ENCODE results near the gene PDE1C. TPM values are rescaled to one million over a fixed set of nuclear protein-coding genes. Genes with fewer than 3 reads are reported as not detected.

The PDE1C gene
- total RNA-seq, 2 experiments from 2014 or later, result not detected

GRCh38 chr7:31938650-31939049, 131.6 kb downstream of the PDE1C start:
- Histone ChIP-seq H3K4me3 (ENCODE audit: low read depth, low read length, poor library complexity, severe bottlenecking) (no peak overlapping the region), H3K4me2 (ENCODE audit: low read length) (no peak overlapping the region), H3K9me2 (ENCODE audit: insufficient read depth, low read length) (no peaks in the 10 kb centered on the region), H2AFZ (ENCODE audit: low read length) (no peak overlapping the region), H3K36me3 (ENCODE audit: insufficient read depth, low read length) (no peaks in the 10 kb centered on the region), H3K4me1 (ENCODE audit: insufficient read depth, low read length, poor library complexity, severe bottlenecking) (no peaks in the 10 kb centered on the region), H4K20me1 (ENCODE audit: insufficient read depth, low read length) (no peaks in the 10 kb centered on the region), H3K9me3 (ENCODE audit: low read length) (no peaks in the 10 kb centered on the region), H3K79me2 (ENCODE audit: insufficient read depth, low read depth, low read length) (no peaks in the 10 kb centered on the region), H3K27ac (ENCODE audit: low read depth, low read length, poor library complexity, severe bottlenecking) (no peak overlapping the region)
- intact Hi-C loops (cut with micrococcal nuclease; ENCODE audit: unreplicated experiment), result no loop called here
- BruUV-seq (replicated peaks), result no TSS peak
- DNase-seq (ENCODE audit: low spot score), result no peak
- TF ChIP-seq EZH2phosphoT487 (IDR thresholded peaks at IDR 0.05; ENCODE audit: borderline replicate concordance, low read depth, low read length), result no peak
- TF ChIP-seq, protein P1, sequence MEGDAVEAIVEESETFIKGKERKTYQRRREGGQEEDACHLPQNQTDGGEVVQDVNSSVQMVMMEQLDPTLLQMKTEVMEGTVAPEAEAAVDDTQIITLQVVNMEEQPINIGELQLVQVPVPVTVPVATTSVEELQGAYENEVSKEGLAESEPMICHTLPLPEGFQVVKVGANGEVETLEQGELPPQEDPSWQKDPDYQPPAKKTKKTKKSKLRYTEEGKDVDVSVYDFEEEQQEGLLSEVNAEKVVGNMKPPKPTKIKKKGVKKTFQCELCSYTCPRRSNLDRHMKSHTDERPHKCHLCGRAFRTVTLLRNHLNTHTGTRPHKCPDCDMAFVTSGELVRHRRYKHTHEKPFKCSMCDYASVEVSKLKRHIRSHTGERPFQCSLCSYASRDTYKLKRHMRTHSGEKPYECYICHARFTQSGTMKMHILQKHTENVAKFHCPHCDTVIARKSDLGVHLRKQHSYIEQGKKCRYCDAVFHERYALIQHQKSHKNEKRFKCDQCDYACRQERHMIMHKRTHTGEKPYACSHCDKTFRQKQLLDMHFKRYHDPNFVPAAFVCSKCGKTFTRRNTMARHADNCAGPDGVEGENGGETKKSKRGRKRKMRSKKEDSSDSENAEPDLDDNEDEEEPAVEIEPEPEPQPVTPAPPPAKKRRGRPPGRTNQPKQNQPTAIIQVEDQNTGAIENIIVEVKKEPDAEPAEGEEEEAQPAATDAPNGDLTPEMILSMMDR (conservative IDR thresholded peaks at IDR 0.05; ENCODE audit: low read length), result no peak
- ChIA-PET POLR2A (interaction anchor here (0.6 kb wide), 1 partner anchor 246 kb away, joined by 7 read pairs; no protein-coding TSS in a partner anchor), CTCF (ENCODE audit: unreplicated experiment) (no interaction called here)

GRCh38 chr7:31937982-31938381, 132.2 kb downstream of the PDE1C start:
- DNase-seq (ENCODE audit: low spot score), result no peak
- no peak overlapping the region for H3K4me3 ChIP-seq (ENCODE audit: low read depth, low read length, poor library complexity, severe bottlenecking)
- intact Hi-C loops (cut with micrococcal nuclease; ENCODE audit: unreplicated experiment), result no loop called here
- POLR2A ChIA-PET, result interaction anchor here (0.6 kb wide), 1 partner anchor 130 kb away, joined by 3 read pairs; no protein-coding TSS in a partner anchor
- H3K4me2 ChIP-seq (ENCODE audit: low read length), result no peak overlapping the region
- TF ChIP-seq, protein P1 (conservative IDR thresholded peaks at IDR 0.05; ENCODE audit: low read length), result no peak
- no peak for TF ChIP-seq EZH2phosphoT487 (IDR thresholded peaks at IDR 0.05; ENCODE audit: borderline replicate concordance, low read depth, low read length)
- H3K9me2 ChIP-seq (ENCODE audit: insufficient read depth, low read length), result no peaks in the 10 kb centered on the region
- no peaks in the 10 kb centered on the region for H3K79me2 ChIP-seq (ENCODE audit: insufficient read depth, low read depth, low read length)
- no peak overlapping the region for H2AFZ ChIP-seq (ENCODE audit: low read length)
- no peaks in the 10 kb centered on the region for H3K4me1 ChIP-seq (ENCODE audit: insufficient read depth, low read length, poor library complexity, severe bottlenecking)
- no peaks in the 10 kb centered on the region for H3K36me3 ChIP-seq (ENCODE audit: insufficient read depth, low read length)
- CTCF ChIA-PET (ENCODE audit: unreplicated experiment), result no interaction called here
- no peak overlapping the region for H3K27ac ChIP-seq (ENCODE audit: low read depth, low read length, poor library complexity, severe bottlenecking)
- H3K9me3 ChIP-seq (ENCODE audit: low read length), result no peaks in the 10 kb centered on the region
- BruUV-seq (replicated peaks), result no TSS peak
- no peaks in the 10 kb centered on the region for H4K20me1 ChIP-seq (ENCODE audit: insufficient read depth, low read length)

DNA sequence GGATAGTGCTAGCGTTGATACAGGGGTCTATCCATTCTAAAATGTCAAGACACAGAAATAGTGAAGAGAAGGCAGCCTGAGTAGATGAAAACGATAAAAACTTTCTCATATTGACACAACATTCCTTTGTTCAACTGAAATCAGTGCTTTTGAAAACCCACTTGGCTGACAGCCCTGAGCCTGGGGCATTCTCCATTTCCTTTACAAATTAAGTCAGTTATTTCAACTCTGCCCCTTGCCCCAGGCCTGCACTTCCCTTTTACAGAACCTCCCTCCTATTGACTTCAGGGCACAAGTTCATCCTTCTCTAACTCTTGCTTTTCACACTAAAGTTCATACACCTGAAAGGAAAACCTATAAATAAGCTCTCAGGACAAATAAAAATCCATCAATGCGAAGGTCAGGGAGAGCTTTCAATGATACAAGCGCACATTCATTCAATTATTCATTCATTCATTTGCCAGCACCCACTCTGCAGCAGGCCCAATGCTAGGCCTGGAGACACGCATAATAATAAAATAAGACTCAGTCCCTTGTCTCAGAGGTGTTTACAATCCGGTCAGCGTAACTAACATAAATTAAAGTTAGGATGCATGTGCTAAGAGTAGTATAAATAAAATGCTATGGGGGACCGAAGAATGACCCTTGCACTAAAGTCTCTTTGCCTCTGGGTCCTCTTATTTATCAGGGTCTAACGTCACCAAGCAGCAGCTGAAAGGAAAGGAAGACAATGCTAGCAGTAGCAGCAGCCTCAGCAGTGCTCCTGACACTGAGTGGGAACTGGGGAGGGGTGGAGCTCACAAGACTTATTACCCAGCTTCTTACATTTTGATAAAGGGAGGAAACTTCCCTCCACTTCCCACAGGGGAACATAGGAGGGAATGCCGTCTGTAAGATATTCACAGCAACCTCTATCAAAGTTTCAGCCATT, 134.8 kb downstream of the PDE1C start:
- intact Hi-C loops (cut with micrococcal nuclease; ENCODE audit: unreplicated experiment), result no loop called here
- no peak for DNase-seq (ENCODE audit: low spot score)
- Histone ChIP-seq H4K20me1 (ENCODE audit: insufficient read depth, low read length) (no peaks in the 10 kb centered on the region), H3K4me3 (ENCODE audit: low read depth, low read length, poor library complexity, severe bottlenecking) (no peak overlapping the region), H3K4me1 (ENCODE audit: insufficient read depth, low read length, poor library complexity, severe bottlenecking) (no peaks in the 10 kb centered on the region), H3K4me2 (ENCODE audit: low read length) (no peak overlapping the region), H3K9me3 (ENCODE audit: low read length) (no peaks in the 10 kb centered on the region), H3K79me2 (ENCODE audit: insufficient read depth, low read depth, low read length) (no peaks in the 10 kb centered on the region), H2AFZ (ENCODE audit: low read length) (no peak overlapping the region), H3K9me2 (ENCODE audit: insufficient read depth, low read length) (no peaks in the 10 kb centered on the region), H3K27ac (ENCODE audit: low read depth, low read length, poor library complexity, severe bottlenecking) (no peak overlapping the region), H3K36me3 (ENCODE audit: insufficient read depth, low read length) (no peaks in the 10 kb centered on the region)
- TF ChIP-seq, protein P1 (conservative IDR thresholded peaks at IDR 0.05; ENCODE audit: low read length), result no peak
- no peak for TF ChIP-seq EZH2phosphoT487 (IDR thresholded peaks at IDR 0.05; ENCODE audit: borderline replicate concordance, low read depth, low read length)
- no TSS peak for BruUV-seq (replicated peaks)
- ChIA-PET CTCF (ENCODE audit: unreplicated experiment) (no interaction called here), POLR2A (no interaction called here)
